CD4-positive, alpha-beta T cell (primary cell): ENCODE data around the gene SIN3A. TPM values are rescaled to one million over a fixed set of nuclear protein-coding genes. Genes with fewer than 3 reads are reported as not detected.

Experiments
- ATAC-seq: fragments of 200-7000 bp; cut with Tn5 transposase; one replicate; pipeline ENCODE4 v1.10.0; 2022; ENCODE audit warnings: mild to moderate bottlenecking; ENCODE audit not compliant: poor library complexity
- CTCF ChIA-PET: fragments of 350-600 bp; sonication (Branson Sonifier 250); formaldehyde crosslinking; loops from one replicate; lab custom pipeline; 2021; ENCODE audit warnings: antibody characterized with exemption, inconsistent platforms; lab: Charles Lee
- POLR2A ChIA-PET: fragments of 350-600 bp; sonication (Branson Sonifier 250); formaldehyde crosslinking; loops from one replicate; lab custom pipeline; 2021; ENCODE audit warnings: antibody characterized with exemption, inconsistent platforms; lab: Charles Lee
- DNase-seq, 14 experiments: peaks; one replicate each; pipeline ENCODE4 v3.0.0-alpha.2; 2013 to 2020; ENCODE audit warnings: mixed read lengths in 2 of 14
- H3K27ac ChIP-seq, 2 donors: one replicate each; pipeline versions ENCODE4 v1.5.1 to v1.7.0; 2013; ENCODE audit warnings: low read length in 2 of 2, low read depth in 1 of 2, mild to moderate bottlenecking in 1 of 2
- H3K27me3 ChIP-seq, 2 experiments: 1 replicate in 1 of 2; 2 replicates in 1 of 2; pipeline versions ENCODE4 v1.6.1 to v1.7.0; 2013; ENCODE audit warnings: low read length in 2 of 2, control low read depth in 1 of 2, mild to moderate bottlenecking in 1 of 2, moderate library complexity in 1 of 2; ENCODE audit not compliant: insufficient read depth in 2 of 2, control insufficient read depth in 1 of 2
- H3K36me3 ChIP-seq: one replicate; pipeline ENCODE4 v1.6.1; 2013; ENCODE audit warnings: low read length, control low read depth; ENCODE audit not compliant: insufficient read depth
- H3K4me1 ChIP-seq: one replicate; pipeline ENCODE4 v1.6.1; 2013; ENCODE audit warnings: low read length, control low read depth; ENCODE audit not compliant: insufficient read depth
- H3K4me3 ChIP-seq: one replicate; pipeline ENCODE4 v1.5.1; 2013; ENCODE audit warnings: mild to moderate bottlenecking, low read length, moderate library complexity
- H3K9me3 ChIP-seq, 2 experiments: 1 replicate in 1 of 2; 2 replicates in 1 of 2; pipeline versions ENCODE4 v1.6.1 to v1.7.0; 2013; ENCODE audit warnings: low read length in 2 of 2, mild to moderate bottlenecking in 2 of 2, control low read depth in 1 of 2, moderate library complexity in 1 of 2; ENCODE audit not compliant: control insufficient read depth in 1 of 2, insufficient read depth in 1 of 2
- H3K27ac Mint-ChIP-seq: one replicate; pipeline ENCODE4 v1.8.0; 2020; ENCODE audit warnings: mixed read lengths
- H3K27me3 Mint-ChIP-seq: one replicate; pipeline ENCODE4 v1.8.0; 2021; ENCODE audit warnings: mixed read lengths
- H3K36me3 Mint-ChIP-seq: one replicate; pipeline ENCODE4 v1.8.0; 2021; ENCODE audit warnings: low read depth, mixed read lengths
- H3K4me1 Mint-ChIP-seq: one replicate; pipeline ENCODE4 v1.8.0; 2021; ENCODE audit warnings: low read depth, mixed read lengths
- H3K4me3 Mint-ChIP-seq: one replicate; pipeline ENCODE4 v1.8.0; 2020; ENCODE audit warnings: mild to moderate bottlenecking, mixed read lengths
- H3K9me3 Mint-ChIP-seq: one replicate; pipeline ENCODE4 v1.8.0; 2020; ENCODE audit warnings: mixed read lengths
- CTCF ChIP-seq: fragments of 200-600 bp; IDR thresholded peaks from one replicate; pipeline ENCODE4 v1.8.0; 2022; ENCODE audit warnings: antibody characterized with exemption, mild to moderate bottlenecking
- intact Hi-C, 2 experiments: fragments of 100-400 bp; cut with DNase I in 1 of 2; cut with micrococcal nuclease in 1 of 2; formaldehyde crosslinking; loops; one replicate each; pipeline versions ENCODE4 v1.15.1 to v1.9.0; 2023 to 2025; cut with DNase I, micrococcal nuclease
- total RNA-seq, 174 experiments: library from RNA in 2 of 174; stranded (reverse) in 2 of 174; gene quantifications; one replicate each; pipeline ENCODE4 v1.2.3 and lab custom pipeline; 2021 to 2026

SIN3A gene
- total RNA-seq, 2 experiments from 2014 or later, result 136 to 141 TPM

GRCh38 chr15:75368689-75369239, 82.7 kb downstream of the SIN3A start:
- Mint-ChIP-seq H3K9me3 (no peaks in the 10 kb centered on the region), H3K4me1 (peaks cover 30% of the 10 kb centered on the region), H3K27me3 (no peaks in the 10 kb centered on the region), H3K36me3 (peaks cover 68% of the 10 kb centered on the region), H3K27ac (peak overlapping the region; percentile 94), H3K4me3 (peak overlapping the region; percentile 94)
- H3K36me3 ChIP-seq, result peaks cover 58% of the 10 kb centered on the region
- H3K9me3 ChIP-seq, result no peaks in the 10 kb centered on the region
- ChIA-PET CTCF (interaction anchor here (0.7 to 3.2 kb wide), 11 partner anchors 11 to 577 kb away, joined by 3 to 26 read pairs (median 6); partner anchors contain the start of genes IMP3 and SIN3A), POLR2A (interaction anchor here (0.8 to 5.2 kb wide), 26 partner anchors 9 to 828 kb away, joined by 3 to 246 read pairs (median 8); partner anchors contain the start of genes ARID3B, CLK3, COMMD4 and IMP3)
- DNase-seq, result peak in 5 of 14 experiments; percentile 15 to 58 (median 37)
- intact Hi-C loops, result loop anchor here (1.0 to 5.0 kb wide), 8 partner anchors 18 to 826 kb away; partner anchors contain the start of genes ARID3B (in 1 of the 2), IMP3 (in 1 of the 2), SIN3A (in 1 of the 2) and SNUPN (in 1 of the 2)
- no peak for ATAC-seq
- peak overlapping the region; percentile 91 for H3K4me3 ChIP-seq
- TF ChIP-seq CTCF, result no peak
- H3K4me1 ChIP-seq, result peaks cover 32% of the 10 kb centered on the region
- no peaks in the 10 kb centered on the region for H3K27me3 ChIP-seq
- H3K27ac ChIP-seq, result peak overlapping the region; percentile 93 to 96

- peak; percentile 95 for ATAC-seq
- peaks cover 32% of the 10 kb centered on the region for H3K4me1 ChIP-seq
- DNase-seq, result peak; percentile 80 to 97 (median 88)
- H3K4me3 ChIP-seq, result peak within 1 kb of the TSS; percentile 91
- ChIA-PET CTCF (interaction anchor here (0.7 to 3.2 kb wide), 20 partner anchors 11 to 577 kb away, joined by 3 to 26 read pairs (median 6); partner anchors contain the start of genes COMMD4, IMP3 and SIN3A), POLR2A (interaction anchor here (0.6 to 5.2 kb wide), 36 partner anchors 9 to 827 kb away, joined by 3 to 246 read pairs (median 6); partner anchors contain the start of genes ARID3B, C15orf39, CLK3 and COMMD4)
- Mint-ChIP-seq H3K9me3 (no peaks in the 10 kb centered on the region), H3K4me3 (peak within 1 kb of the TSS; percentile 94), H3K27me3 (no peaks in the 10 kb centered on the region), H3K4me1 (peaks cover 30% of the 10 kb centered on the region), H3K36me3 (peaks cover 65% of the 10 kb centered on the region), H3K27ac (peak within 1 kb of the TSS; percentile 94)
- H3K36me3 ChIP-seq, result peaks cover 54% of the 10 kb centered on the region
- H3K9me3 ChIP-seq, result no peaks in the 10 kb centered on the region
- no peaks in the 10 kb centered on the region for H3K27me3 ChIP-seq
- H3K27ac ChIP-seq, result peak within 1 kb of the TSS; percentile 93 to 96
- peak; percentile 59 for TF ChIP-seq CTCF
- intact Hi-C loops, result loop anchor here (1.0 to 5.0 kb wide), 8 partner anchors 18 to 826 kb away; partner anchors contain the start of genes IMP3 (in 2 of the 2), ARID3B (in 1 of the 2), SIN3A (in 1 of the 2) and SNUPN (in 1 of the 2)
These were observed 83.4 kb downstream of the SIN3A start, which contains the start of gene MAN2C1 for GRCh38 chr15:75367913-75368688. Gene MAN2C1, minus strand, starts transcription at chr15:75368607. Its CDS starts 24 bp downstream, at chr15:75368583.

- Histone ChIP-seq H3K9me3 (no peaks in the 10 kb centered on the region), H3K4me3 (peak overlapping the region; percentile 91), H3K4me1 (peaks cover 32% of the 10 kb centered on the region), H3K36me3 (peaks cover 56% of the 10 kb centered on the region), H3K27ac (peak overlapping the region; percentile 93 to 96), H3K27me3 (no peaks in the 10 kb centered on the region)
- DNase-seq (no peak), ATAC-seq (no peak)
- no peaks in the 10 kb centered on the region for H3K9me3 Mint-ChIP-seq
- H3K4me1 Mint-ChIP-seq, result peaks cover 30% of the 10 kb centered on the region
- H3K27me3 Mint-ChIP-seq, result no peaks in the 10 kb centered on the region
- ChIA-PET CTCF (interaction anchor here (0.6 to 3.2 kb wide), 18 partner anchors 10 to 316 kb away, joined by 3 to 26 read pairs (median 6); partner anchors contain the start of genes COMMD4, IMP3 and SIN3A), POLR2A (interaction anchor here (0.9 to 5.2 kb wide), 30 partner anchors 8 to 827 kb away, joined by 3 to 246 read pairs (median 8); partner anchors contain the start of genes ARID3B, C15orf39, CLK3 and COMMD4)
- H3K4me3 Mint-ChIP-seq, result peak overlapping the region; percentile 94
- TF ChIP-seq CTCF, result peak; percentile 87
- intact Hi-C loops, result loop anchor here (1.0 to 5.0 kb wide), 6 partner anchors 85 to 825 kb away; partner anchors contain the start of genes ARID3B (in 1 of the 2), IMP3 (in 1 of the 2), SIN3A (in 1 of the 2) and SNUPN (in 1 of the 2)
- H3K36me3 Mint-ChIP-seq, result peaks cover 65% of the 10 kb centered on the region
- peak overlapping the region; percentile 94 for H3K27ac Mint-ChIP-seq
These were observed 84.0 kb downstream of the SIN3A start for GRCh38 chr15:75367406-75367912.
